GM21529 (cell line): ENCODE measurements around the gene LRCH4.
"Not testable (repeated sequence)": the region's sequence is repeated elsewhere in the genome, so short reads cannot be mapped to it uniquely, and the experiment has no call there.

Experiments
- ATAC-seq: cut with Tn5 transposase; IDR thresholded peaks from one replicate; pipeline ENCODE4 v1.9.1; 2021; ENCODE audit not compliant: unreplicated experiment

Gene LRCH4

DNA sequence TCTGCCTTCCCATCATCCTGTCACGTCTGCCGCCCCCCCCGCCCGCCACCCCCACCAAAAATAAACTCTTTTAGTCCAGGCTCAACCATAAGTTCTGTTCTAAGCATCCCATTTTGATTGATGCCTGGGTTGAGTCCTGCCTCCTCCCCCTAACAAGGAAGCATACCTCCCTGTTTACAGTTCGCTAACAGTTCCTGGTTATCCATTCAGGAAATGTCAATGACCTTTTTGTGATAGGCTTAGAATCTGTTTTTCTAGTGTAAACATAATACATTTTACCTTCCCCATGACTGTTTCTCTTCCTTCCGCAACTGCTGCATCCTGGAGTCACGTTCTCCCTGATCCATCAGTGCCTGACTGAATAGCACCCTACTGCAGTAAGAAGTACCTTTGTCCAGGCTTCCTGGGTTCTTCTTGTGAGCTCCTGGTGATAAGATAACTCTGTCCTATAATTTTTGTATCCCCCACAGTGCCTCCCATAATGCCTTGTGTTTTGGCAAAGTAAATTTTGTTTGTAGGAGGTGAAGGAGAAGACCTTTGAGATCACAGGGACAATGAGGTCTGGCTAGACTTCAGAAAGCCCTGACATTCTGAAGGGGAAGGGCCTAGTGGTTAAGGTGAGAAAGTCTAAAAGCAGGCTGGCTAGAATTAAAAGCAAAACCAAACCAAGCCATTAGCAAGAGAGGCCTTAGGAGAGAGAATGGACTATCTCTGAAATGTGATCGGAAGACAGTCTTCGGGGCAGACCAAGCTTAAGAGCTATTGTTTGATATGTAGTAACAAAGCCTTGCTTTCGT is 39.6 kb downstream of the LRCH4 start:
- ATAC-seq = no peak

GRCh38 chr7:100545360-100546128 is 40.4 kb downstream of the LRCH4 start:
- peak; percentile 51 for ATAC-seq

DNA sequence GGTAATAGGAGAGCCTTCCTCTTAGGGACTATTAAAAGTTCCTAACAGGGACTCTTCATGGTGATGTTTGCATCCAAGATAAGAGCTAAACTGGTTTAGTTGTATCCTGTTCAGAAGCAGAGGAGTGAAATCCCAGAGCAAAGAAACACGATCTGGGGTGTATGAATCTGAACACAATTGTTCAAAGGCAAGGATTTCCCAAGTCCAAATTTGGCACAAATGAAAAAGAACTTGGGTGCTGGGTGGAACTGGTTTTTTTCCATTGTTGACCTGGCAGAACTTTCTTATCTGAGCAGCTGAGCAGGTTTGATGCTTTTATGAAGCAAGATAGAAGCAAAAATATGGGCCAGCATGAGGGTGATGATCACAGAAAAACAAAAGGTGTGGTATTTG is 41.0 kb downstream of the LRCH4 start:
- no peak for ATAC-seq

GRCh38 chr7:100544386-100544785 is 41.5 kb downstream of the LRCH4 start:
- ATAC-seq = no peak

DNA sequence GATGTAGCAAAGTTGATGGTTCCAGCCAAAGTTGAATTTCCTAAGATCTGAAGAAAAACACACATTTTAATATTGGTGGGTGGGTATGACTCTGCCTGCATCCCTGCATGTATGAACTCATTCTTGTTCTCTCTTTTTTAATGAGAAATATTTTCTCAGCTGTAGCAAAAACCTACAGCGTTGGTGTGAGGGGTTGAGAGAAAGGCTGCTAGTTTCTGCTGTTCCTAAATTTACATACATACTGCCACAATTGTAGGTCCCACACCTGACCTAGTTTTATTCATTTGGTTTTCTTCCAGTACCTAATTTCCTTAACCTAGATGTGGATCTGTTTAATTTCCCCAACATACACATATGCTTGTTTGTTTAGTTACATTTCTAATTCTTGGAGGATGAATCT is 42.3 kb downstream of the LRCH4 start:
- no peak for ATAC-seq

- ATAC-seq = not testable (repeated sequence)
These were observed 44.6 kb downstream of the LRCH4 start for GRCh38 chr7:100541309-100541708.

DNA sequence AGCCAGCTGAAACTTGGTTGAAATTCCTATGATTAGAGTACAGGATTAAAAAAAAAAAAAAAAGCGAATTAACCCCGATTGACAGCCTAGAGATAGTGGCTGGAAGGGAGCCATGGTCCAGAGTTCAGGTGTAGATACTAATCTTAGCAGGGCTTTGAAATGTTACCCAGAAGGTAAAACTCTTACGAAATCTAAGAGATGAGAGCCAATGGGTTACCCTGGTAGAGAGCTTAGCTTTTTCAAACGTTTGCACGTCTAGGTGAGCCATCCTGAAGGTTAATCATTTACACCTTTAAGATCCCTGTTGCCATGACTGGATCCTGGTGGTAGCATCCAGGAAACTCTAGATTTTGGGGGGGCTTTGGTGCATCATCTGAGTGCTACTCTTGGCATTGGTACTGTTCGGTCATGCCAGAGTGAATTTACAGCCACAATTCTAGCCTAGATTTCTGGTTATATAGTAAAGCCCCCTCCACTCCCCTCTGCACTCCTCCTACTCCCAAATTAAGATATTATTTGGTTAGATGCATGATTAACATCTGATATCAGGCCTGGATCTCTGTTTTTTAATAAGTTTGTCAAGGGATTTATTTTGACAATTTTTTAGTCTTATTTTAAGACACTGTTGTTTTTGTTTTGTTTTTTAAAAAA is 45.7 kb downstream of the LRCH4 start:
- ATAC-seq = no peak

DNA sequence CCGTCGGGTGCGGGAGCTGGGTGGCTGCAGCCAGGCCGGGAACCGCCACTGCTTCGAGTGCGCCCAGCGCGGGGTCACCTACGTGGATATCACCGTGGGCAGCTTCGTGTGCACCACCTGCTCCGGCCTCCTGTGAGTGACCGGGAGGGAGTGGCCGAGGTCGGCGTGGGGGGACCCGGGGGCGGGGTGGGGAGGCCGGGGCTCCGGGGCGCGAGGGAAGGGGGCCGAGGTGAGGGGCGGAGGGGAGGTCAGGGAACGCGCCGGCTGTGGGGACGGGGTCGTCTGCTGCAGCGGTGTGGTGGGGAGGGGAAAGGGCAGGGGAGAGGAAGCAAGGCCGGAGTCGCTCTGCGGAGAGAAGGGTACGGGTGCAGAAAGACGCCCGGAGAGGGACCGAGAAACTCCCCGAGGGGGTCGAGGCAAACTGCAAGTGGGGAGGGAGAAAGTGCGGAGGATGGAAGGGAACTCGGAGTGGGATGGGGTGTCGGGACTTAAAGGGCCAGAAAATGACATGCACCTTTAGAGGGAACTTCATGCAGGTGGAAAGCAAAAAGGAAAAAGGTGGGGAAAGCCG is 46.4 kb downstream of the LRCH4 start:
- ATAC-seq = no peak

DNA sequence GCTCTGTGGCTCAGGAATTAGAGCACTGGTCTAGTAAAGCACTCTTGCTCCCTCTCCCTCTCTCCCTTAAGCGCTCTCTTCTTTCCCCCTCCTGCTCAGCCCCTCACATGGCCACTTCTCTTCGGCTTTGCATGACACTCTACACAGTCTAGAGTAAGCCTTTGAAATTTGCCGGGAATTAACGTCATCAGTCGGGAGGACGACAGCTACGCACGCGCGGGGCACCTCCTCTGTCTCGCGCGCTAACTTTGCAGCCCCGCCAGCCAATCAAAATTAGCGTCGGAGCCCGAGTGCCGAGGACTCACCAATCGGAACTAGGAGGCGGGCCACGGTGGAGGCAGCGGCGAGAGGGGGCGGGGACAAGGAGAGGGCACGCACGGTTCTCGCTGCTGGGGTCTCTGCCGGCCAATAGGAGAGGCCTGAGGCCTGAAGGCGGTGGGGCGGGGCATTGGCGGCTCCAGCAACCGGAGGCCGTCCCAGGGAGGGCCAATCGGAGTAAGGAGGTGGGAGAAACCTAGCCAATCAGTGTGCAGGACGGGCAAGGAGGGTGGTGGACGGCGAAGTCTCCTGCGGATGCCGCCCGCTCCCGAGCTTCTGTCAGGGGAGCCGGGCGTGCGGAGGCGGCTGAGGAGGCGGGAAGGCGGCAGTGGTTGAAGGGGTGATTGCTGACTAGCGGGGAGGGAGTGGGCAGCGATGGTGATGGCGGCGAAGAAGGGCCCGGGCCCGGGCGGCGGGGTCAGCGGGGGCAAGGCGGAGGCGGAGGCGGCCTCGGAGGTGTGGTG is 47.1 kb downstream of the LRCH4 start, which contains the start of gene AGFG2:
TSS of gene AGFG2 (plus strand) at position 550 of the 782 bp plus-strand sequence. CDS start at position 694, 144 bp downstream.
- peak; percentile 92 for ATAC-seq

DNA sequence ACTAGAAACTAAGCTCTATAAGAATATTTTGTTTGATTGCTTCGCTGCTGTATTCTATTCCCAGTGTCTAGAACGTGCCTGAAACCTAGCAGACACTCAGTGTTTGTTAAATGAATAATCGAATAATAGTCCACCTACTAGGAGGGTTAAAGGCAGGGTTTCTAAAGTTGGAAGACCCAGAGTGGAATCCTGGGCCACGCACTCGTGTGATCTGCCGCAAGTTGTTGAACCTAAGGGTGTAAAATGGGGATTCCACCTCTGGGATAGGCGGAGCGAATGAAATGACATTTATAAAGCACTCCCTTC is 47.6 kb downstream of the LRCH4 start:
- no peak for ATAC-seq

DNA sequence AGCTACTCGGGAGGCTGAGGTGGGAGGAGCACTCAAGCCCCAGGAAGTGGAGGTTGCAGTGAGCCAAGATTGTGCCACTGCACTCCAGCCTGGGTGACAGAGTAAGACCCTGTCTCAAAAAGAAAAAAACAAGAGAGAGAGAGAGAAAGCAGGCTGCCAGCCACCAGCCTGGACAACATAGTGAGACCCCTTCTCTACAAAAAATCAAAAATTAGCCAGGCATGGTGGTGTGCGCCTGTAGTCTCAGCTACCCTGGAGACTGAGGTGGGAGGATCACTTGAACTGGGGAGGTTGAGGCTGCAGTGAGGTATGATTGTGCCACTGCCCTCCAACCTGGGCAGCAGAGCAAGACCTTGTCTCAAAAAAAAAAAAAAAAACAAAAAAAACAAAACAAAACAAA is 49.2 kb downstream of the LRCH4 start:
- not testable (repeated sequence) for ATAC-seq

DNA sequence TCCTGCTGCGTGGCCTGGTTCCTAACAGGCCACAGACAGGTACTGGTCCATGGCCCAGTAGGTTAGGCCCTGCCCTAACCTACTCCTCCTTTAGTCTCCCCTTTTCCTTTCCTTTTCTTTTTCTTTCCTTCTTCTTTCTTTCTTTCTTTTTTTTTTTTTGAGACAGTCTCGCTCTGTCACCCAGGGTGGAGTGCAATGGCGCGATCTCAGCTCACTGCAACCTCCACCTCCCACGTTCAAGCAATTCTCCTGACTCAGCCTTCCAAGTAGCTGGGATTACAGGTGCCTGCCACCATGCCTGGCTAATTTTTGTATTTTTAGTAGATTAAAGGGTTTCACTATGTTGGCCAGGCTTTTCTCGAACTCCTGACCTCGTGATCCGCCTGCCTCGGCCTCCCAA is 49.9 kb downstream of the LRCH4 start:
- not testable (repeated sequence) for ATAC-seq

DNA sequence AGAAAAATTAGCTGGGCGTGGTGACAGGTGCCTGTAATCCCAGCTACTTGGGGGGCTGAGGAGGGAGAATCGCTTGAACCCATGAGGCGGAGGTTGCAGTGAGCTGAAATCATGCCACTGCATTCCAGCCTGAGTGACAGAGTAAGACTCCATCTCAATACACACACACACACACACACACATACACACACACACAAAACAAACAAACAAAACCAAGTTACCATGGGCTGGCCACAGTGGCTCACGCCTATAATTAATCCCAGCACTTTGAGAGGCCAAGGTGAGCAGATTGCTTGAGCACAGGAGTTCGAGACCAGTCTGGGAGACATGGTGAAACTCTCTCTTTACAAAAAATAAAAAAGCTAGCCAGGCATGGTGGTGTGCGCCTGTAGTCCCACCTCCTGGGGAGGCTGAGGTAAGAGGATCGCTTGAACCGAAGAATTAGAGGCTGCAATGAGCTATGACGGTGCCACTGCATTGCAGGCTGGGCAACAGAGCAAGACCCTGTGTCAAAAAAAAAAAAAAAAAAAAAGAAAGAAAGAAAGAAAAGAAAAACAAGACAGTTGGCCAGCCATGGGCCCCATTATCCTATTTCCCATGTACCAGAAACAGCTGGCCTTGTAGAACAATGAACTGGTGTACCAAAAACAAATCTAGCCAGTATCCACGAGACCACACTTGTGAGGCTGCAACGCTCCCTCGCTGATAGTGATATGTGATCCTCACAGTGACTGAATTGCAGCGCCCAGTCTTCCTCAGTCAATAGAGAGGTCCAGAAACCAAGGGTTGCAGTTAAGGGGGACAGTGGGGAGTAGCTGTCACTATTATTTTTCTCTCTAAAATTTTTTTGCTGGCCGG is 53.5 kb downstream of the LRCH4 start:
- no peak for ATAC-seq

- ATAC-seq = not testable (repeated sequence)
These were observed 57.6 kb downstream of the LRCH4 start for GRCh38 chr7:100528108-100528866.
